GM21737 (cell line): ENCODE results near the gene IL22RA1.

Experiments
- ATAC-seq: cut with Tn5 transposase; IDR thresholded peaks from one replicate; pipeline ENCODE4 v1.9.1; 2021; ENCODE audit warnings: mild to moderate bottlenecking, moderate library complexity; ENCODE audit not compliant: unreplicated experiment

The IL22RA1 gene

GRCh38 chr1:24080131-24080530 is 62.8 kb downstream of the IL22RA1 start:
- ATAC-seq = no peak

GRCh38 chr1:24077278-24077978 is 65.5 kb downstream of the IL22RA1 start:
- no peak for ATAC-seq

GRCh38 chr1:24075946-24076345 is 67.0 kb downstream of the IL22RA1 start:
- ATAC-seq = no peak

- no peak for ATAC-seq
Observed at GRCh38 chr1:24075590-24075854, 67.4 kb downstream of the IL22RA1 start.

- no peak for ATAC-seq
Observed at GRCh38 chr1:24074817-24075589, 67.9 kb downstream of the IL22RA1 start.

GRCh38 chr1:24074196-24074595 is 68.7 kb downstream of the IL22RA1 start:
- no peak for ATAC-seq

GRCh38 chr1:24071941-24072340 is 71.0 kb downstream of the IL22RA1 start:
- ATAC-seq = no peak

- no peak for ATAC-seq
Observed at GRCh38 chr1:24070821-24071393, 72.0 kb downstream of the IL22RA1 start.

GRCh38 chr1:24069817-24070216 is 73.1 kb downstream of the IL22RA1 start:
- no peak for ATAC-seq
